ENCODE measurements around the gene RTTN.

RTTN gene

DNA sequence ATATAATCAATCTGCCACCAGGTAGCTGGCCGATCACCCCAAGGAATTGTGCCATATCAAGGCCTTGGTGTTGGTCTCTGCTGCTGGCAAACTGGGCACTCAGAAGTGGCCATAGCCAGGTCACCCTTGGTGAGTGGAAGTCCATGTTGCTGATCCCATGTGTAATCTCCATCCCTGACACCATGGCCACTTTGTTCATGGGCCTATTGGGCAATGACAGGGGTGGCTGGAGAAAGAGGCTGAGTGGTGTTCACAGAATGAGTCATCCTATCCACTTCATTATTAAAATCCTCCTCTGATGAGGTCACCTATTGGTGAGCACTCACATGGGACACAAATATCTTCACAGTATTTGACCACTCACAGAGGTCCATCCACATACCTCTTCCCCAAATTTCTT, 231.1 kb downstream of the RTTN start:
- no peak for DNase-seq
- TF ChIP-seq EZH2phosphoT487 (IDR thresholded peaks at IDR 0.05; ENCODE audit: low read length) (no peak), EZH2 (optimal IDR thresholded peaks at IDR 0.05; ENCODE audit: low read depth, low read length) (no peak)
- TF ChIP-seq, protein P1, sequence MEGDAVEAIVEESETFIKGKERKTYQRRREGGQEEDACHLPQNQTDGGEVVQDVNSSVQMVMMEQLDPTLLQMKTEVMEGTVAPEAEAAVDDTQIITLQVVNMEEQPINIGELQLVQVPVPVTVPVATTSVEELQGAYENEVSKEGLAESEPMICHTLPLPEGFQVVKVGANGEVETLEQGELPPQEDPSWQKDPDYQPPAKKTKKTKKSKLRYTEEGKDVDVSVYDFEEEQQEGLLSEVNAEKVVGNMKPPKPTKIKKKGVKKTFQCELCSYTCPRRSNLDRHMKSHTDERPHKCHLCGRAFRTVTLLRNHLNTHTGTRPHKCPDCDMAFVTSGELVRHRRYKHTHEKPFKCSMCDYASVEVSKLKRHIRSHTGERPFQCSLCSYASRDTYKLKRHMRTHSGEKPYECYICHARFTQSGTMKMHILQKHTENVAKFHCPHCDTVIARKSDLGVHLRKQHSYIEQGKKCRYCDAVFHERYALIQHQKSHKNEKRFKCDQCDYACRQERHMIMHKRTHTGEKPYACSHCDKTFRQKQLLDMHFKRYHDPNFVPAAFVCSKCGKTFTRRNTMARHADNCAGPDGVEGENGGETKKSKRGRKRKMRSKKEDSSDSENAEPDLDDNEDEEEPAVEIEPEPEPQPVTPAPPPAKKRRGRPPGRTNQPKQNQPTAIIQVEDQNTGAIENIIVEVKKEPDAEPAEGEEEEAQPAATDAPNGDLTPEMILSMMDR (IDR thresholded peaks at IDR 0.05; ENCODE audit: low read length) = no peak

DNA sequence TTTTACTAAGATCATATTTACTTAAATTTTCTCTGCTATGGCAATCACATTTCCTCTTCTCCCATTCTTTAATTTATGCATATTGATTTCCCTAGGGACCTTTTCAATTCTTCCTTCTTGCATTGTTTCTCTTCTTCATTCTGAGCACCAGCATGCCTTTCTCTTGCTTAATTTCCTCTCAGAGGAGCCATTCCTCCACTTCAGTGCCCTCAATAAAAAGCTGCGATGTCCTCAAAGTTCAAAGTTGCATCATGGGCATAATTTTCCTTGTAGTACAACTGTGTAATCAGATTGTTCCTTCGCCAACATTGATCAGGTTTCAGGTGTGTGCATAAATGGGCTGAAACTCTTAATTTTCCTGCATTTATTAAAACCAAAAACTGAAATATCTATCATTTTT, 236.0 kb downstream of the RTTN start:
- no peaks in the 10 kb centered on the region for H3K4me1 ChIP-seq (ENCODE audit: low read length)
- no peak overlapping the region for H3K9ac ChIP-seq (ENCODE audit: low read length)
- H4K20me1 ChIP-seq (ENCODE audit: insufficient read depth, low read length) = no peaks in the 10 kb centered on the region
- TF ChIP-seq, protein P1 (IDR thresholded peaks at IDR 0.05; ENCODE audit: low read length) = no peak
- no peak for TF ChIP-seq EZH2phosphoT487 (IDR thresholded peaks at IDR 0.05; ENCODE audit: low read length)
- TF ChIP-seq EZH2 (optimal IDR thresholded peaks at IDR 0.05; ENCODE audit: low read depth, low read length) = no peak
- H3F3A ChIP-seq (ENCODE audit: insufficient read depth, low read length) = no peaks in the 10 kb centered on the region
- H3K4me3 ChIP-seq (ENCODE audit: low read length) = no peak overlapping the region
- no peak overlapping the region for H2AFZ ChIP-seq (ENCODE audit: low read length)
- DNase-seq = no peak
- H3K9me3 ChIP-seq (replicated peaks; ENCODE audit: insufficient read depth, low read length) = no peaks in the 10 kb centered on the region
- no peaks in the 10 kb centered on the region for H3K36me3 ChIP-seq (replicated peaks; ENCODE audit: insufficient read depth, low read length)
- H3K79me2 ChIP-seq (ENCODE audit: low read length) = no peaks in the 10 kb centered on the region
- no peak overlapping the region for H3K4me2 ChIP-seq (ENCODE audit: low read depth, low read length)
- H3K27ac ChIP-seq (ENCODE audit: low read length) = no peak overlapping the region
- H3K9me2 ChIP-seq (replicated peaks; ENCODE audit: insufficient read depth, low read length) = no peaks in the 10 kb centered on the region
- H3K27me3 ChIP-seq (replicated peaks; ENCODE audit: insufficient read depth, low read length) = no peaks in the 10 kb centered on the region

More for the DNA sequence above, 231.1 kb downstream of the RTTN start:
- H3K9me3 ChIP-seq (replicated peaks; ENCODE audit: insufficient read depth, low read length) = no peaks in the 10 kb centered on the region
- H3K4me2 ChIP-seq (ENCODE audit: low read depth, low read length) = no peak overlapping the region
- H3K27ac ChIP-seq (ENCODE audit: low read length) = no peak overlapping the region
- H2AFZ ChIP-seq (ENCODE audit: low read length) = no peak overlapping the region
- no peaks in the 10 kb centered on the region for H3K79me2 ChIP-seq (ENCODE audit: low read length)
- H3F3A ChIP-seq (ENCODE audit: insufficient read depth, low read length) = no peaks in the 10 kb centered on the region
- H3K9ac ChIP-seq (ENCODE audit: low read length) = no peak overlapping the region
- H4K20me1 ChIP-seq (ENCODE audit: insufficient read depth, low read length) = no peaks in the 10 kb centered on the region
- H3K9me2 ChIP-seq (replicated peaks; ENCODE audit: insufficient read depth, low read length) = no peaks in the 10 kb centered on the region
- no peak overlapping the region for H3K4me3 ChIP-seq (ENCODE audit: low read length)
- H3K36me3 ChIP-seq (replicated peaks; ENCODE audit: insufficient read depth, low read length) = no peaks in the 10 kb centered on the region
- H3K4me1 ChIP-seq (ENCODE audit: low read length) = no peaks in the 10 kb centered on the region
- H3K27me3 ChIP-seq (replicated peaks; ENCODE audit: insufficient read depth, low read length) = no peaks in the 10 kb centered on the region

DNA sequence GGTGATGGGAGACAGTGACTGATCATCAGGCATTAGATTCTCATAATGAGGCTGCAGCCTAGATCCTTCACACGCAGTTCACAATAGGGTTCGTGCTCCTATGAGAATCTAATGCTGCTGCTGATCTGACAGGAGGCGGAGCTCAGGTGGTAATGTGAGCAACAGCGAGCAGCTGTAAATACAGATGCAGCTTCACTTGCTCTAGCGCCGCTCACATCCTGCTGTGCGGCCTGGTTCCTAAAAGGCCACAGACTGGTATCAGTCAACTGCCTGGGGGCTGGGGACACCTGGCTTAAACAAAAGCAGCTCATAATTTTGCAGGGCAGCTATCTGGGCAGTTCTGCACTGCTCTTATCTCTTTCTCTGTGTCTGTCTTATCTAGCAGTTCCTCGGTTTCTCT, 237.4 kb downstream of the RTTN start:
- Histone ChIP-seq H3F3A (ENCODE audit: insufficient read depth, low read length) (no peaks in the 10 kb centered on the region), H4K20me1 (ENCODE audit: insufficient read depth, low read length) (no peaks in the 10 kb centered on the region), H3K9me3 (replicated peaks; ENCODE audit: insufficient read depth, low read length) (no peaks in the 10 kb centered on the region), H3K9me2 (replicated peaks; ENCODE audit: insufficient read depth, low read length) (no peaks in the 10 kb centered on the region), H3K36me3 (replicated peaks; ENCODE audit: insufficient read depth, low read length) (no peaks in the 10 kb centered on the region), H3K4me2 (ENCODE audit: low read depth, low read length) (no peak overlapping the region), H3K79me2 (ENCODE audit: low read length) (no peaks in the 10 kb centered on the region), H3K9ac (ENCODE audit: low read length) (no peak overlapping the region), H3K27ac (ENCODE audit: low read length) (no peak overlapping the region), H3K27me3 (replicated peaks; ENCODE audit: insufficient read depth, low read length) (no peaks in the 10 kb centered on the region), H3K4me3 (ENCODE audit: low read length) (no peak overlapping the region), H2AFZ (ENCODE audit: low read length) (no peak overlapping the region), H3K4me1 (ENCODE audit: low read length) (no peaks in the 10 kb centered on the region)
- TF ChIP-seq EZH2phosphoT487 (IDR thresholded peaks at IDR 0.05; ENCODE audit: low read length) = no peak
- TF ChIP-seq, protein P1 (IDR thresholded peaks at IDR 0.05; ENCODE audit: low read length) = no peak
- no peak for TF ChIP-seq EZH2 (optimal IDR thresholded peaks at IDR 0.05; ENCODE audit: low read depth, low read length)
- DNase-seq = no peak
